HG02884 (cell line): ENCODE data around the gene UBE2J2.

ENCODE experiments used
- ATAC-seq: cut with Tn5 transposase; IDR thresholded peaks from one replicate; pipeline ENCODE4 v1.9.1; 2021; ENCODE audit warnings: mild to moderate bottlenecking, moderate library complexity; ENCODE audit not compliant: unreplicated experiment

The UBE2J2 gene

DNA sequence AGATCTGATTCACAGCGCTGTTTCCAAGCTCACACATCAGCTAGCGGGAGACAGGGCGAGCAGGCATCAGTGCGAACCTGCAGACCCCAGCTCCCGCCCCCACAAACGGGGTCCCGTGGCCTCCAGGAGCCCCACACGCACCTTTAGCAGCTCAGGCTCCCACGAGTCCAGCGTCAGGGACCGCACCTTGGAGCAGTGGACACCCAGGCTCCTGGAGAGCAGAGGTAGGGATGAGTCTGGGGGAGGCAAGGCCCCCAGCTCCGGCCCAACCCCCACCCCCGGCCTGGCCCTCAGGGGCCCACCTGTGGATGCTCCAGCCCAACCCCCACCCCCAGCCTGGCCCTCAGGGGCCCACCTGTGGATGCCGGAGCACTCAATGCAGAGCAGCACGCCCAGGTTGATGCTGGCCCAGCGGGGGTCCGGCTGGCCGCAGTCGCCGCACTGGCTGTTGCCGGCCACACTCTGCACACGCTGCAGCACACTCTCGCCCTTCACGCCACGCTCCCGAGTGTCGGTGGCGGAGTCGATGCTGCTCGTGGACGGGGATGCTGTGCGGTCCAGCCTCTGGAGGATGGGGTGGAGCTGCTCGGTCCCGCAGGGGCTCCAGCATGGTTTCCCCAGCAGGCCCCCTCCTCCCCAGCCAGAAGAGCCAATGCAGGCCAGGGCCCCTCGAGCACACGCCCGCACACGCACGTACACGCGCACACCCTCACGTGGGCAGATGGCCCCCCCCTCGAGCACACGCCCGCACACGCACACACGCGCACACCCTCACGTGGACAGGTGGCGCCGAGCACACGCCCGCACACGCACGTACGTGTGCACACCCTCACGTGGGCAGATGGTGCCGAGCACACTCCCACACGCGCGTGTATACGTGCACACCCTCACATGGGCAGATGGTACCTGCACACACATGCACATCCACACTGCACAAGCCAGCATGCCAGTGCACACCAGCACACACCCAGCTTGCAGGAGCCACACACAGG lies 22.7 kb upstream of the UBE2J2 start:
- ATAC-seq = no peak

DNA sequence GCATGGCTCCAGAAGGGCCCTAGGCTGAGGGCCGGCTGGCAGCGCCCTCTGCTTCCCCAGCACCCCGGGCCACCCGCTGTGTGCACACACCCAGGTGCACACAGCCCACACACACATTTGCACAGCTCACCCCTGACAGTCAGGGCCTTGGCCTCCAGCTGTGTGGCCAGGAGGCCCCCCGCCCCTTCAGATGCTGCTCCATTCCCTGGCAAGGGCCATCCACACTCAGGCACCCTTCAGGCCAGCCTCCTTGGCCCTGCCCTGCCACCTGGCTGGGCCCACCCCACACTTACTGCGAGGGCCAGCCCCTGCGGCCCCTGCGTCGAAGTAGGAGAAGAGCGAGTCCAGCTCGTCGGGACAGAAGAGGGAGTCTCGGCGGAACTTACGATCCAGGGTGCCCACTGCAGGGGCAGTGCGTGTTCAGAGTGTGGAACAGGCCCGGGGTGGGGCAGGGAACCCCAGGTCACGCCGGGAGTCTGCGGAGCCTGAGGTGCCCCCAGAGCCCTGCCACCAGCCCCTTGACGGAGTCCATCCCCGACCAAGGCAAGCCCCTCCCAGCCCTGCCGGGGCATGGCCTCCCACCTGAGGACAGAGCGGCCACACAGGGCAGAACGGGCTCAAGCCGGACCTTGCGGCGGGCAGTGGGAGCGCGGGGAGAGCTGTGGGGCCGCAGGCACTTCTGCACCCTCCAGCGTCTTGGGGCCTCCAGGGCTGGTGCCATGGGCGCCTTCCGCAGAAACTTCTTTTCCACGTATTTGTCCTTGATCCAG lies 21.7 kb upstream of the UBE2J2 start:
- ATAC-seq = no peak

DNA sequence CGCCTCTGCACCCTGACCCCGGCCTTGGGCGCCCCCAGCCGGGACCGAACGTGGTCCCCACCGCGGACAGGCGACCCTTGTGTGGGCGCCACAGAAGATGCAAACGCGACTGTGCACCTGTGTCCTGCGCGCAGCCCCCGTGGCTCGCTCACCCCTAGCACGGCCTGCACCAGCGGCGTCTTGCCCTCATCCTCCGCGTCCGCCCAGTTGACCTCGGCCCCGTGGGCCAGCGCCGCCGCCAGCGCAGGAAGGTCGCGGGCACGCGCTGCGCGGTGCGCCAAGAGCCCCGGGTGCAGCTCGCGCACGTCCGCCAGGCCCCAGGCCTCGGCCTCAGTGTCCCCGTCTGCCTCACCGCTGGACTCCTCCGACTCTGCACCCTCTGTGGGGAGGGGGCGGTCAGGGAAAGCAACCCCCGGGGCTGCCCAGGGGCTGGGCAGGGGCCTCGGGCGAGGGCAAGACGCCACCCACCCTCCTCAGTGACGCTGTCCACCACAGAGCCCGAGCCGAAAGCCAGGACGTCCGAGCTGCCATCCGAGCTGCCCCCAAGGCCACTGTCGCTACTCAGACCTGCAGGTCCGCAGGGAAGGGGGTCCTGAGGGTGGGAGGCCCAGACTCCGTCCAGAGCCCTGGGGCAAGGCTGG lies 20.7 kb upstream of the UBE2J2 start:
- ATAC-seq = no peak

DNA sequence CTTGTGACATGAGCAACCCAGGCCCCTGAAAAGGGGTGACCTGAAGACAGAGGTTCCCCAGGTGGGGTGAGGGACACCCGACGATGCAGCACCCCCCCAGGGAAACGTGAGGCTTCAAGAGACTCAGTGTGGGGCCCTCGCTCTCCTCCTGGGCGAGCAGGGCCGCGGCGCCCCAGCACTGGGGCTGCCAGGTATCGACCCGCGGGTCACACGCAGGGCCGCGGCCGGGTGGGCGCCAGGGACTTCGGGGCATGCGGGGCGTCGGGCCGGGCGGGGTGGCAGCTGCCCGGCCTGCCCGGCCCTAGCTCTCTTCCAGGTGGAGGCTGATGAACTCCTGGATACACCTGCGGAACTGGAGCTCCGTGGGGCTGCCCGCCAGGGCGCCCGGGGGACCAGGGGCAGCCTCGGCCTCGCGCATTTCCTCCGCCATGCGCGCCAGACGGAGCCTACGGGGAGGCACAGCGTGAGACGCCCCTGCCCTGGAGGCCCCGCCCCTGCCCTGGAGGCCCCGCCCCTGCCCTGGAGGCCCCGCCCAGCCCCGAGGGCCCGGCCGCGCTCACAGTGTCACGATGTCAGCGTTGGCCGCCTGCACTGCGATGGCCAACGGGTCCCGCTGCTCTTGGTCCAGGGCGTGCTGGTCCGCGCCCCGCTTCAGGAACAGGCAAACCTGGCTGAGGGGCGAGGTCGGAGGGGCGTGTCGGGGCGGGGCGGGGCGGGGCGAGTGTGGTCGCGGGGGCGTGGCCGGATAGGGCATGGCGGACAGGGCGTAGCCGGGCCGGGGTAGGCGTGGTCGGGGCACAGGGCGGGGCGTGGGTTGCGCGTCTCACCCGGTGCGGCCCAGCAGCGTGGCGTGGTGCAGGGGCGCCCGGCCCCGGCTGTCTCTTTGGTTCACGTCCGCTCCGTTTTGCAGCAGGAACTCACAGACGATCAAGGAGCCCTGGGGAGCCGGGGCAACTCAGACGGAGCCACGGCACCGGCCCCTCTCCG lies 19.9 kb upstream of the UBE2J2 start:
- ATAC-seq = no peak

DNA sequence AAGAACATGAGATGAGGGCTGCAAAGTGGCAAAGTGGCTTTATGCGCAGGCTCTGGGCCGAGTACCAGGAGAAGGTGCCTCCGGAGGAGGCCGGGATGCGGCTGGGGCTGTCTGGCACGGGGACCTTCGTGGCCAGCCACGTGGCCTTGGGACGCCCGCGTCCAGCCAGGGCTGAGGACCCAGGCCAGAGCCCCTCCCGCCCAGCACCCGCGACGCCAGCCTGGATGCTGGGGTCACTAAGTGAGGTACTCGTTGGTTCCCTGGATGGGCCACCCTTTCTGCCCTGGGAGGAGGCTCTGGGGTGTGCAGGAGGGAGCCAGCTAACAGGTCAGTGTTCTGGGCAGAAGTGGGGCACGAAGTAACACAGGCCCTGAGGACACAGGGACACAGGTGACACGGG lies 19.2 kb upstream of the UBE2J2 start:
- ATAC-seq = no peak

DNA sequence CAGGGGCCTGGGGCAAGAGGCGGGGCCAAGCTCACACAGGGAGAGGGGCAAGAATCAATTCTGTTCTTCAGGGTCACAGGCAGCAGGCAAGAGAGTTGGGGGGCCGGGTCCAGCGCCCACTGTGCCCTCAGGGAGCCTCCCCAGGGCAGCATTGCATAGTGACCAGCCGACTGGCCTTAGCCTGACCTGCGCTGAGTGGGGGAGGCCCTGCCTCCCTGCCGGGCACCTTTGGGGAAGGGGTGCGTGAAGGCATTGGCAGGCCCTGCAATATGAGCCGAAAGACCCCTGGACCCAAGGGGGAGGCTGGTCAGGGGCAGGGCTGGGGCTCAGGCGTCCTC lies 18.8 kb upstream of the UBE2J2 start:
- ATAC-seq = no peak

DNA sequence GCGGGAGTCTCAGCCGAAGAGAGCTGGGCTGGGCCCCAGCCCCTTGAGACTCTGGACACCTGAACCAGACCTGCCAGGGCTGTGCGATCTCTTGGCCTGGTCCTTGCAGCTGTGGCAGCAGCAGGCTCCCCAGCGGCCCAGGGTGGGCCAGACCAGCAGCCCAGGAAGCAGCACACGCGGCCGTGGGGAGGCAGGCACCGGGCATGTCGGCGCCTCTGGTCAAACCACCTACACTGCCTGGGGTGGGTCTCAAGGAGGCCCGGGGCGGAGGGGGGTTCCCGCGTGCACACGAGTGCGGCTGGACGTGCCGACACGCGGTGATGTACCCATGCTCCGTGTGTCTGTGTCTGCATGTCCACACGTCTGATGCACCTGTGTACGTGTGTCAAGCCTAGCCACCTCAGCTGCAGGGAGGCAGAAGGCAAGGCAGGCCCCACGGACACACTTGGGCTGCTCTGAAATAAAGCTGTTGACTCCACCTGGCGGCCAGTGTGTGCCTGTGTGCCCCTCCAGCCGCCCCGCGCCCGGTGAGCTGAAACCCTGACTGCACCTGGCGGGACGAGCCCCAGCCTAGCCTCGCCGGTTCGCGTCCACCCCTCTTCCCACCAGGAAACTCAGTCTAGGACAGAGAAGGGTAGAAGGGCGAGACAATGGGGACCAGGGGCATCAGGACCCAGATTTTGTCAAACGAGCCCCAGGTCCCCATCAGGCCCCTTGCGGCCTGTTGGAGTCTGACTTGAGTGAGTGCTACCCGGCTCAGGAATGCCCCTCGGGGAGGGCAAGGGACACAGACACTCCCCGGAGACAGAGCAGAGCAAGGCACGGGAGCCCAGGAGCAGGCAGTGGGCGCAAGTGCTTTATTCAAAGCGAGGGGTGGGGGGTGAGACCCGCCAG lies 18.1 kb upstream of the UBE2J2 start:
- ATAC-seq = no peak

DNA sequence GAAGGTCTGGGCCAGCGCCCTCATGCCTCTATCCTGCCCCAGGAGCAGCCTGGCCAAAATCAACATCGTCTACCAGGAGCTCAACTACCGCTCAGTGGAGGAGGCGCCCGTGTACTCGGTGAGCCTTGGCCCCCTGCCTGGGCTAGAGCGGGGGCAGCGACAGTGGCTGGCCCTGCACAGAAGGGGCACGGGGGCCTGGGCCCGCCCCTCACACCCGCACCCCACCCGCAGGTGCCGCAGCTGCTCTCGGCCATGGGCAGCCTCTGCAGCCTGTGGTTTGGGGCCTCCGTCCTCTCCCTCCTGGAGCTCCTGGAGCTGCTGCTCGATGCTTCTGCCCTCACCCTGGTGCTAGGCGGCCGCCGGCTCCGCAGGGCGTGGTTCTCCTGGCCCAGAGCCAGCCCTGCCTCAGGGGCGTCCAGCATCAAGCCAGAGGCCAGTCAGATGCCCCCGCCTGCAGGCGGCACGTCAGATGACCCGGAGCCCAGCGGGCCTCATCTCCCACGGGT lies 17.4 kb upstream of the UBE2J2 start:
- ATAC-seq = no peak

DNA sequence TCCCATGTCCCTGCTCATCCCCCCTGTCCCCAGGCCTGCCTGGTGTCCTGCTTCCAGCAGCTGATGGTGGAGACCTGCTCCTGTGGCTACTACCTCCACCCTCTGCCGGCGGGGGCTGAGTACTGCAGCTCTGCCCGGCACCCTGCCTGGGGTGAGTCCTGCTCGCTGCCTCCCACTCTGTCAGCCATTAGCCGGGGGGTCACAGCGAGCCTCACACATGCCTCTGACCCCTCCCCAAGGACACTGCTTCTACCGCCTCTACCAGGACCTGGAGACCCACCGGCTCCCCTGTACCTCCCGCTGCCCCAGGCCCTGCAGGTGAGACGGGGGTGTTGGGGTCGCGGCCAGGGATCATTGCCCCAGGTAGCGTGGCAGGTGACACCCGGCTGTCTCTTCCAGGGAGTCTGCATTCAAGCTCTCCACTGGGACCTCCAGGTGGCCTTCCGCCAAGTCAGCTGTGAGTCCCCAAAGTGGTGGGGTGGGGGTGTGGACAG lies 16.6 kb upstream of the UBE2J2 start:
- ATAC-seq = no peak

DNA sequence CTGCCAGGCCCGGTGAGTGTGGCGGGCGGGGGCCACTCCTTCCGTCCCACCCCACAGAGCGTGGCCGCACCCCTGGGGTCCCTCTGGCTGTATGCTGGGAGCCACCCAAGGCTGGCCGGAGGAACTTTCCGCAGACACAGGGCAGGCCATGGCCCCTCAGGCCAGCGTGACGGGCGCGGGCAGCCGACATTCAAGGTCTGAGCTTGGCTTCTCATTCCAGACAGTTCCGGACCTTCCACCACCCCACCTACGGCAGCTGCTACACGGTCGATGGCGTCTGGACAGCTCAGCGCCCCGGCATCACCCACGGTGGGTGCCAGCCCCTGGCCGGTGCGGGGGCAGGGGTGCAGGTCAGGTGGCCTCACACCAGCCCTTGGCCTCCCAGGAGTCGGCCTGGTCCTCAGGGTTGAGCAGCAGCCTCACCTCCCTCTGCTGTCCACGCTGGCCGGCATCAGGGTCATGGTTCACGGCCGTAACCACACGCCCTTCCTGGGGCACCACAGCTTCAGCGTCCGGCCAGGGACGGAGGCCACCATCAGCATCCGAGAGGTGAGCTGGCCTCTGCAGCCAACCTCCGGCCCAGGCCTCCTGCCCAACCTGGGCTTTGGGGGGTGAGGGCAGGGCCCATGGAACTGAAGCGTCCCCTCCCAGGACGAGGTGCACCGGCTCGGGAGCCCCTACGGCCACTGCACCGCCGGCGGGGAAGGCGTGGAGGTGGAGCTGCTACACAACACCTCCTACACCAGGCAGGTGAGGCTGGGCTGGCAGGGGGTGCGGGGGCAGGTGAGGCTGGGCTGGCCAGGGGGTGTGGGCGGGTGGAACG lies 13.8 kb upstream of the UBE2J2 start:
- ATAC-seq = no peak

DNA sequence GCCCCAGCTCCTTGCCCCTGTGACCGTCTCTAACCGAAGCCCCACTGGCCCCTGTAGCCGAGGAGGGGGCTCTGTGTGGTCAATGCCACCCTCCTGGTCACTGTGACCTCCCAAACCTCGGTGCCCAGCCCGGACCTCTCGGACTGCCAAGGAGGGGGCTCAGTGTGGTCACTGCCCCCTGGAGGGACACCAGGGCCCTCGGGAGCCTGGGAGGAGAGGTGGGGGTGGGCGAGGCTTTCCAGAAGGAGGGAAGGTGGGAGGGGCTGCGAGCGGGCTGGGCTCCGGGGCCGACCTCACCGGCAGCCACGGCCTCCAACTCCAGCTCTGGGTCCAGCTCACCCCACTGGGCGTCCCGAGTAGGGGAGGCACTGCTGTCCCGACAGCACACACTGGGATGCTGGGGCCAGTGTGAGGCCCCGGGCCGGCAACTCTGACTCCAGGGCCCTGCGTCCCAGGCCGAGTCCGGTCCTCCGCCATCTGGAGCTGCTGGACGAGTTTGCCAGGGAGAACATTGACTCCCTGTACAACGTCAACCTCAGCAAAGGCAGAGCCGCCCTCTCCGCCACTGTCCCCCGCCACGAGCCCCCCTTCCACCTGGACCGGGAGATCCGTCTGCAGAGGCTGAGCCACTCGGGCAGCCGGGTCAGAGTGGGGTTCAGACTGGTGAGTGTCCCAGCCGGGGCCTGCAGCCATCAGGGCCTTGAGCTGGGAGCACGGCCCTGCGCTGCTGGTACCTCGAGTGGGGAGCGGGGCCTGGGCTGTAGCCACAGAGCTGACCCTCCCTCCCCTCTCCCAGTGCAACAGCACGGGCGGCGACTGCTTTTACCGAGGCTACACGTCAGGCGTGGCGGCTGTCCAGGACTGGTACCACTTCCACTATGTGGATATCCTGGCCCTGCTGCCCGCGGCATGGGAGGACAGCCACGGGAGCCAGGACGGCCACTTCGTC lies 12.9 kb upstream of the UBE2J2 start:
- ATAC-seq = no peak

DNA sequence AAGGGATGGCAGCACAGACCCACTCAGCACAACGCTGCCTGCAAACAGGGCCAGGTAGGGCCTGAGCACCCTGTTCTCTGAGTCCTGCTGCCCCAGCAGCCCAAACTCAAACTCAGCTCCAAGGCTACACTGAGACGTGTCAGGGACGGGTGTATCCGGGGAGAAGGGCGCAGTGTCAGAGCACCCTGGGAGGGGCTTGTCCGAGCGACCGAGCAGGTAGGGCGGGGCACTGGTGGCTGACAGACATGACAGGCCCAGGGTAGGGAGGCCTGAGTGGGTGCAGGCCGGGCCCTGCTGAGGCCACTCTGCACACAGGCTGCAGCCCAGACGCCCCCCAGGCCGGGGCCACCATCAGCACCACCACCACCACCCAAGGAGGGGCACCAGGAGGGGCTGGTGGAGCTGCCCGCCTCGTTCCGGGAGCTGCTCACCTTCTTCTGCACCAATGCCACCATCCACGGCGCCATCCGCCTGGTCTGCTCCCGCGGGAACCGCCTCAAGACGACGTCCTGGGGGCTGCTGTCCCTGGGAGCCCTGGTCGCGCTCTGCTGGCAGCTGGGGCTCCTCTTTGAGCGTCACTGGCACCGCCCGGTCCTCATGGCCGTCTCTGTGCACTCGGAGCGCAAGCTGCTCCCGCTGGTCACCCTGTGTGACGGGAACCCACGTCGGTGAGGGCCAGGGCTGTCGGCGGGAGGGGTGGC lies 12.1 kb upstream of the UBE2J2 start:
- ATAC-seq = no peak

DNA sequence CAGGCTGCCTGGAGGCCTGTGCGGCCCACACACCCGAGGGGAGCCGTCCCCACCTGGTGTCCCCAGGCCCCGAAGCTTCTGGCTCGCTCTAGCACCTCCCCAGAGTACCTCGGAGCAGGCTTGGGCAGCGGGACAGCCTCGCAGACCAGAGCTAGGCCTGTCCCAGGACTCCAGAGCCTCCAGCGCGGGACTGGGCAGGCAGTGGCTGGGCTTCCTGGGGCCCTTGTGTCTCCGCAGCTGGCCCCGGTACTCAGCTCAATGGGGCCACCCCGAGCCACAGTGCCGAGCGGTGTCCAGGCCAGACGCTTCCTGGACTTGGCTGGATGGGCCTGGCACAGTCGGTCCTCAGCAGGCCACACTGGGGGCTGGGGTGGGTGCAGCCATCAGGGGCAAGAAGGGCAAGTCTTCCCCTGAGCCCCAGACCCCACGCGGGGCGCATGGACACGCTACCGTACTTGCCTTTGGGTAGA lies 11.5 kb upstream of the UBE2J2 start:
- no peak for ATAC-seq

DNA sequence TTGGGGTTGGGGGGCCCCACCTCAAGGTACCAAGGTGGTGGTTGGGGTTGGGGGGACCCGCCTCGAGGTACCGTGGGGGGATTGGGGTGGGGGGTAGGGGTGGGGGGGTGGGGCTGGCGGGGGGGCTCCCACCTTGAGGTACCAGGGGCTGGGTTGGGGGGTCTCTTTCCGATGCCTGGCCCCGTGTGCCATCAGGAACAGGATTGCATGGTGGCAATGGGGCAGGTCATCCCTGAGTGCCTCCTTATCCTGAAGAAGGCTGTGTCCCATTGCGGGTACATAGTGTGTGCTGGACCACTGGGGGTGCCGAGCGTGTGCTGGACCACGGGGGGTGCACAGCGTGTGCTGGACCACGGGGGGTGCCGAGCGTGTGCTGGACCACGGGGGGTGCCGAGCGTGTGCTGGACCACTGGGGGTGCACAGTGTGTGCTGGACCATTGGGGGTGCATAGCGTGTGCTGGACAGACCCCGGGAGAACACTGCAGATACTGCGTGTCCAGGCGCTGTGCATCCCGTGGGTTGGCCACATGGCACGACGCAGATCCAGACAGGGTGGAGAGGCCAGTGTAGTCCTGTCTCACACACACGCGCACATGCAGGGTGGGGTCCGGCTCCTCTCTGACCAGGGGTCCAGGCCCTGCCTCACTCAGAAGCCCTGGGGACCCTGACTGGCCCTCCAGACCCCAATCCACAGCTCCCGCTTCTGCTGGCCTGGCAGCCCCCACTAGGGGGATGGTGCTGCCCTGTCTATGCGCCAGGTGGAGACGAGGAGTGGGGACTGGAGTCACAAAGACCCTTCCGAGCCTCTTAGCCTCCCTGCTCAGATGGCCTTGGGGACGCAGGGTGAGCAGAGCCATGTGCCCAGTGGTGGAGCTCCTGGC lies 10.8 kb upstream of the UBE2J2 start:
- no peak for ATAC-seq

DNA sequence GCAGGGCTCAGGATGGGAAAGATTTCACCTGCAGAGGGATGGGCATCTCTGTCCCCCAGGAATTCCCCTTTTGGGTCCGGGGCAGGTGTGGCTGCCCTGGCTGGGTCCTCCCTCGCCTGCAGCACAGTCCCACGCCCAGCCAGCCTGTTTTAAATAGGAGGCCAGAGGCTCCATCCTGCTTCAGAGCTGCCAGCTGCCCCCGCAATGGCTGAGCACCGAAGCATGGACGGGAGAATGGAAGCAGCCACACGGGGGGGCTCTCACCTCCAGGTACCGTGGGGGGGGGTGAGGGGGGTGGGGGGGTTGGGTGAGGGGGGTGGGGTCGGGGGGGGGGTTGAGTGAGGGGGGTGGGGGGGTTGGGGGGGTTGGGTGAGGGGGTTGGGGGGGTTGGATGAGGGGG lies 10.2 kb upstream of the UBE2J2 start:
- ATAC-seq = no peak
